Caco-2 (cell line): ENCODE measurements around the gene PRLH. TPM values are rescaled to one million over a fixed set of nuclear protein-coding genes. Genes with fewer than 3 reads are reported as not detected.

ENCODE experiments used
- BruUV-seq: library from RNA; stranded (reverse); fragments of 400-500 nt; replicated peaks from 2 replicates; lab custom pipeline; 2021; lab: Mats Ljungman, UMichigan
- CTCF ChIA-PET: fragments of 300-600 bp; sonication (Branson Sonifier 250); formaldehyde crosslinking; loops from one replicate; lab custom pipeline; 2022; ENCODE audit warnings: antibody characterized with exemption; lab: Charles Lee
- POLR2A ChIA-PET: fragments of 300-600 bp; sonication (Branson Sonifier 250); formaldehyde crosslinking; loops from one replicate; lab custom pipeline; 2022; ENCODE audit warnings: antibody characterized with exemption; lab: Charles Lee
- DNase-seq, 2 experiments: peaks; one replicate each; pipeline versions ENCODE4 v3.0.0 to v3.0.0-alpha.2; 2020 to 2022
- H3K27me3 ChIP-seq: replicated peaks from 2 replicates; pipeline ENCODE4 v1.6.0; 2011; ENCODE audit warnings: low read length; ENCODE audit not compliant: control insufficient read depth, insufficient read depth
- H3K36me3 ChIP-seq: 2 replicates; pipeline ENCODE4 v1.5.1; 2011; ENCODE audit warnings: low read length; ENCODE audit not compliant: control insufficient read depth, insufficient read depth
- H3K4me1 ChIP-seq: fragments of 250-450 bp; sonication (Bioruptor Pico); 2 replicates; pipeline ENCODE4 v1.5.1; 2020; ENCODE audit warnings: mild to moderate bottlenecking
- H3K4me3 ChIP-seq: 2 replicates; pipeline ENCODE4 v1.5.1; 2011; ENCODE audit warnings: low read depth, mild to moderate bottlenecking, control low read depth, low read length
- H3K9me3 ChIP-seq: fragments of 250-450 bp; sonication (Bioruptor Pico); 2 replicates; pipeline ENCODE4 v1.5.1; 2020; ENCODE audit warnings: mild to moderate bottlenecking, moderate library complexity
- H3K27ac Mint-ChIP-seq: one replicate; pipeline ENCODE4 v1.8.0; 2022; ENCODE audit warnings: mixed read lengths; ENCODE audit not compliant: unreplicated experiment
- H3K27me3 Mint-ChIP-seq: one replicate; pipeline ENCODE4 v1.8.0; 2022; ENCODE audit warnings: mixed read lengths; ENCODE audit not compliant: insufficient read depth, unreplicated experiment
- H3K36me3 Mint-ChIP-seq: one replicate; pipeline ENCODE4 v1.8.0; 2022; ENCODE audit warnings: mild to moderate bottlenecking, mixed read lengths; ENCODE audit not compliant: insufficient read depth, unreplicated experiment
- H3K4me1 Mint-ChIP-seq: one replicate; pipeline ENCODE4 v1.8.0; 2022; ENCODE audit warnings: low read depth, mixed read lengths; ENCODE audit not compliant: unreplicated experiment
- H3K4me3 Mint-ChIP-seq: one replicate; pipeline ENCODE4 v1.8.0; 2022; ENCODE audit warnings: mild to moderate bottlenecking, moderate library complexity, mixed read lengths; ENCODE audit not compliant: unreplicated experiment
- H3K9me3 Mint-ChIP-seq: one replicate; pipeline ENCODE4 v1.8.0; 2022; ENCODE audit warnings: mixed read lengths; ENCODE audit not compliant: unreplicated experiment
- intact Hi-C: fragments of 100-400 bp; cut with micrococcal nuclease; formaldehyde crosslinking; loops from one replicate; pipeline ENCODE4 v1.10.0; 2022; ENCODE audit not compliant: unreplicated experiment
- total RNA-seq: library from RNA; stranded (reverse); gene quantifications from 2 replicates; pipeline ENCODE4 v1.2.3, GENCODE V29; 2022
- TF ChIP-seq, protein P1 (sequence below), 2 experiments: fragments of 200-600 bp in 1 of 2; IDR thresholded peaks; 1 replicate in 1 of 2; 2 replicates in 1 of 2; pipeline versions ENCODE4 v1.5.1 to v1.8.0; 2011 to 2022; ENCODE audit warnings: antibody characterized with exemption in 1 of 2, control low read depth in 1 of 2, inconsistent platforms in 1 of 2, low read depth in 1 of 2, low read length in 1 of 2, mild to moderate bottlenecking in 1 of 2, moderate library complexity in 1 of 2; ENCODE audit not compliant: insufficient read depth in 1 of 2, severe bottlenecking in 1 of 2, unreplicated experiment in 1 of 2

PRLH gene
- total RNA-seq, 1 experiment from 2014 or later = not detected

GRCh38 chr2:237540823-237541222 is 25.6 kb upstream of the PRLH start:
- peaks cover 4% of the 10 kb centered on the region for H3K4me1 Mint-ChIP-seq
- no TSS peak for BruUV-seq
- CTCF ChIA-PET = interaction anchor here (1.4 kb wide), 1 partner anchor 31 kb away, joined by 4 read pairs; no protein-coding TSS in a partner anchor
- no peak overlapping the region for H3K4me3 Mint-ChIP-seq
- H3K9me3 Mint-ChIP-seq = no peaks in the 10 kb centered on the region
- H3K27me3 ChIP-seq = no peaks in the 10 kb centered on the region
- no peaks in the 10 kb centered on the region for H3K27me3 Mint-ChIP-seq
- H3K4me3 ChIP-seq = no peak overlapping the region
- DNase-seq = no peak
- intact Hi-C loops = no loop called here
- H3K4me1 ChIP-seq = no peaks in the 10 kb centered on the region; the same call in 1 of the 2 replicates
- POLR2A ChIA-PET = no interaction called here
- no peaks in the 10 kb centered on the region for H3K9me3 ChIP-seq
- TF ChIP-seq, protein P1, sequence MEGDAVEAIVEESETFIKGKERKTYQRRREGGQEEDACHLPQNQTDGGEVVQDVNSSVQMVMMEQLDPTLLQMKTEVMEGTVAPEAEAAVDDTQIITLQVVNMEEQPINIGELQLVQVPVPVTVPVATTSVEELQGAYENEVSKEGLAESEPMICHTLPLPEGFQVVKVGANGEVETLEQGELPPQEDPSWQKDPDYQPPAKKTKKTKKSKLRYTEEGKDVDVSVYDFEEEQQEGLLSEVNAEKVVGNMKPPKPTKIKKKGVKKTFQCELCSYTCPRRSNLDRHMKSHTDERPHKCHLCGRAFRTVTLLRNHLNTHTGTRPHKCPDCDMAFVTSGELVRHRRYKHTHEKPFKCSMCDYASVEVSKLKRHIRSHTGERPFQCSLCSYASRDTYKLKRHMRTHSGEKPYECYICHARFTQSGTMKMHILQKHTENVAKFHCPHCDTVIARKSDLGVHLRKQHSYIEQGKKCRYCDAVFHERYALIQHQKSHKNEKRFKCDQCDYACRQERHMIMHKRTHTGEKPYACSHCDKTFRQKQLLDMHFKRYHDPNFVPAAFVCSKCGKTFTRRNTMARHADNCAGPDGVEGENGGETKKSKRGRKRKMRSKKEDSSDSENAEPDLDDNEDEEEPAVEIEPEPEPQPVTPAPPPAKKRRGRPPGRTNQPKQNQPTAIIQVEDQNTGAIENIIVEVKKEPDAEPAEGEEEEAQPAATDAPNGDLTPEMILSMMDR (IDR thresholded peaks at IDR 0.05; ENCODE audit: insufficient read depth in 1 of 2, low read depth in 1 of 2, low read length in 1 of 2, severe bottlenecking in 1 of 2, unreplicated experiment in 1 of 2) = no peak
- no peak overlapping the region for H3K27ac Mint-ChIP-seq
- no peaks in the 10 kb centered on the region for H3K36me3 ChIP-seq
- H3K36me3 Mint-ChIP-seq = no peaks in the 10 kb centered on the region

GRCh38 chr2:237541243-237541642 is 25.1 kb upstream of the PRLH start:
- no peaks in the 10 kb centered on the region for H3K36me3 ChIP-seq
- TF ChIP-seq, protein P1 (IDR thresholded peaks at IDR 0.05; ENCODE audit: insufficient read depth in 1 of 2, low read depth in 1 of 2, low read length in 1 of 2, severe bottlenecking in 1 of 2, unreplicated experiment in 1 of 2) = no peak
- H3K27me3 ChIP-seq = no peaks in the 10 kb centered on the region
- H3K9me3 Mint-ChIP-seq = no peaks in the 10 kb centered on the region
- no peak overlapping the region for H3K27ac Mint-ChIP-seq
- DNase-seq = peak in 1 of 2 experiments; percentile 2
- no peak overlapping the region for H3K4me3 ChIP-seq
- no peaks in the 10 kb centered on the region for H3K36me3 Mint-ChIP-seq
- H3K27me3 Mint-ChIP-seq = no peaks in the 10 kb centered on the region
- no peaks in the 10 kb centered on the region for H3K9me3 ChIP-seq
- peaks cover 4% of the 10 kb centered on the region for H3K4me1 Mint-ChIP-seq
- intact Hi-C loops = no loop called here
- ChIA-PET POLR2A (no interaction called here), CTCF (interaction anchor here (1.4 kb wide), 1 partner anchor 30 kb away, joined by 4 read pairs; no protein-coding TSS in a partner anchor)
- H3K4me1 ChIP-seq = no peaks in the 10 kb centered on the region; the same call in 1 of the 2 replicates
- H3K4me3 Mint-ChIP-seq = no peak overlapping the region
- BruUV-seq = no TSS peak

DNA sequence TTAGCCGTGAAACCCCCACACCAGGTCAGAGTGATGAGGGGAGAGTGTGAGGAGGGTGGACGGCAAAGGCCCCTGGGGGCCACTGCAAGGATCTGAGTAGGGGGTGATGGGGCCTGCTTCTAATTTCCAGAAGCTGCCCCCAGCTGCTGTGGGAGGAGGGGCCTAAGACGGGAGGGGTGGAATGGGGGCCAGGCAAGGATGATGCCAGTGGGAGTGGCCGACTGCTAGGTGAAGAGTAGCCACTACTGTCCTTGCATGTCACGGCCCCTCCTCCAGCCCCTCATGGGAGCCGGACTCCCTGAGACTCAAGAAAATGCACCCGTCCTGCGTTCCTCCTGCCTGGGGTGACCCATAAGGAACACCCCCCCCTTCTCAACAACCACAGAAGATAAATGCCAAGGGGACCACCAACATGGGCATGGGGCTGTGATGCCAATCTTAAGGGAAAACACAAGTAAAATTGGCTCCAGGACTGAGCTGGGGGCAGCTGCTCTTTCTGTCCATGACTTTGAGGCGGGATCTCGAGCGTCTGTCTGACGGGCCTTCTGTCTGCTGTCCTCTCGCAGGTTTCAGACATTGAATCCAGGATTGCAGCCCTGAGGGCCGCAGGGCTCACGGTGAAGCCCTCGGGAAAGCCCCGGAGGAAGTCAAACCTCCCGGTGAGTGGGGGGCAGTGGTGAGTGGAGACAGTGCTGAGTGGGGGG is 24.2 kb upstream of the PRLH start:
- H3K36me3 Mint-ChIP-seq = no peaks in the 10 kb centered on the region
- Histone ChIP-seq H3K27me3 (no peaks in the 10 kb centered on the region), H3K4me3 (no peak overlapping the region), H3K9me3 (no peaks in the 10 kb centered on the region), H3K36me3 (no peaks in the 10 kb centered on the region), H3K4me1 (no peaks in the 10 kb centered on the region; the same call in 1 of the 2 replicates)
- TF ChIP-seq, protein P1 (IDR thresholded peaks at IDR 0.05; ENCODE audit: insufficient read depth in 1 of 2, low read depth in 1 of 2, low read length in 1 of 2, severe bottlenecking in 1 of 2, unreplicated experiment in 1 of 2) = no peak
- no peak overlapping the region for H3K27ac Mint-ChIP-seq
- H3K9me3 Mint-ChIP-seq = no peaks in the 10 kb centered on the region
- BruUV-seq = no TSS peak
- no peak for DNase-seq
- peaks cover 4% of the 10 kb centered on the region for H3K4me1 Mint-ChIP-seq
- POLR2A ChIA-PET = no interaction called here
- intact Hi-C loops = no loop called here
- no peak overlapping the region for H3K4me3 Mint-ChIP-seq
- H3K27me3 Mint-ChIP-seq = no peaks in the 10 kb centered on the region
- CTCF ChIA-PET = no interaction called here
